AG08395 (cell line): ENCODE data around the gene PKNOX2.

Source experiments
- DNase-seq: peaks from one replicate; pipeline ENCODE4 v3.0.0; 2012; ENCODE audit warnings: mixed read lengths, low spot score

PKNOX2 gene

DNA sequence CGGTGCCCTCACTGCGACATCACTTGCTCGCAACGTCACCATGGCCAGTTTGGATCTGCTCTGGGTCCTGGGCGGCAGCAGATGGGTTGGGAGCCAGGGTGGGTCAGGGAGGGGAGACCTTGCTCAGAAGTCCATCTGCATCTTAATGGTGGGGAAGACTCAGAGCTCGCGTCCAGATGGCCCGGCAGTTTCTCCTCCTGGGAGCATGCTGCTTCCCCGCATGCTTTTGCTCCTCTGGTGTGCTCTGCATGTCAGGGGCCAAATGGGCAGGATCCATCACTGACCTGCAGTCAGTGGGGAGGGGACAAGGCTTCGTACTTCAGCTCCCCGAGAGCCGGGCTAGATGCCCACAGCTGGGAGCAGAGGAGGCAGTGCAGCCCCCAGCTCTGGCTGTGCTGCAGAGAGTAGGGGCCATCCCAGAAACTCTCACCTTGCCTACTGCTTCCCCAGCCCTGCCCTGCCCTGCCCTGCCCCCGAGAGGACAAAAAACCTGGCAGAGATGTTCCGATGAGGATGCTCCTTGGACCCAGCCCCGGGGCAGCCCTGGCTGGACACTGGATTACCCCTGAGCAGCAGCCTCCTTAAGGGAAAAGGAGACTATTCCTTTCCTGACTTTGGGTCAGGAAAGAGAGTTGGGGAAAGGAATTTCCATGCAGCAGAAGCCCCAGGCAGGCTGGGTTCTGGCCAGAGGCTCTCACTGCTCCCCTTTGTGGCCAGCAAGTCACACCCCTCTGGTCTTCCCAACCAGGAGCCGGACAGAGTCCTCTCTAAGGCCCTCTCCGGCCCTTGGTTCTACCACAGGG is 149.9 kb downstream of the PKNOX2 start:
- no peak for DNase-seq

DNA sequence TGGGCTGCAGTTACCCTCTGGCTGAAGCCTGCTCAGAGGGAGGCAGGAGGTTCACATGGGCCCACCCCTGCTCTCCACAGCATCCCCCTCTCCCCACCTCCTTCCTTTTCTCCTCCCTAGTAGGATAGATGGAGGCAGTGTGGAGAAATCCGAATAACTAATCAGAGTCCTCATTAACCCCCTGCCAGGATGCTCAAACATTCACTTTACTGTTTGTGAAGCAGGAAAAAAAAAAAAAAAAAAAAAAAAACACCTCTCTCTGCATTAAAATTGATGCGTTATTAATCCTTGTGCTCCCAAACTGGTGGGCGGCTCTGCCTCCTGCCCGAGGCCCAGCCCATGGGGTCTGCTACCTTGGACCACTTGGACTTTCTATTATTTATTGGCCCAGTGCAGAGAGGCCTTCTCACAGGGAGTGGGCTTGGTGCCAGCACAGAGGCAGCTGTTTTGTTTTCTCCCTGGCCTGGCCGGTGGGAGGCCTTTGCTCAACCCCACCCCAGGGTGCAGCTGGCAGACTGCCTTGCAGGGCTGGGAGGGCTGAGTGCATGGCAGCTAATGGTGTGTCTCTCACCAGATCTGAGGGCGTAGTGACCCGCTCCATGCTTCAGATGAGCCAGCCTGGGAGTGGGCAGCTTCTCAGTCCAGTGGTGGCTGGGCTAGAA is 150.7 kb downstream of the PKNOX2 start:
- DNase-seq, result no peak

DNA sequence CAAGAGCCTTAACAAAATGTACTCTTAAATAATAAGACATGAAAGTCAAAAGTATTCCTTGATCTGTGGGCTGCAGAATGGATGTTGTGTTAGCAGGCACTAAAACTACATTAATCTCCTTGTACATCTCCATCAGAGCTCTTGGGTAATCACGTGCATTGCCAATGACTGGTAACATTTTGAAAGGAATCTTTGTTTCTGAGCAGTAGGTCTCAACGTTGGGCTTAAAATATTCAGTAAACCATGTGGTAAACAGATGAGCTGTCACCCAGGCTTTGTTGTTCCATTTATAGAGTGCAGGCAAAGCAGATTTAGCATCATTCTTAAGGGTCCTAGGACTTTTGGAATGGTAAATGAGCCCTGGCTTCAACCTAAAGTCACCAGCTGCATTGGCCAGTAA is 152.9 kb downstream of the PKNOX2 start:
- no peak for DNase-seq

DNA sequence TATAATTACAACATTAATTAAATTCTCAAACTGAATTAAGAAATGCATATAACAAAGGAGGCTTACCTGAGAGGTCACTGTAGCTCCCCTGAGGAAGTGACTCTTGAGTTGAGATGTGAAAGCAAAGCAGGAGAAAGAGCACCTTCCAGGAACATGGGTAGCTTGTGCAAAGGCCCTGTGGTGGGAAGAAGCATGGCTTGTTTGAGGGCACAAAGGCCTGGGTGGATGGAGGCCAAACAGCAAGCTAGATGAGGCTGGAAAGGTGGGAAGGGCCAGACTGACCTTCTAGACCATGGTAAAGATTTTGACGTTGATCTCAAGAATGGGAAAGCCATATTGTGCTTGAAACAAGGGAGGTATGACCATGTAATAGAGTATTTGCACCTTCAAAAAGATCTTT is 155.1 kb downstream of the PKNOX2 start:
- DNase-seq, result no peak

DNA sequence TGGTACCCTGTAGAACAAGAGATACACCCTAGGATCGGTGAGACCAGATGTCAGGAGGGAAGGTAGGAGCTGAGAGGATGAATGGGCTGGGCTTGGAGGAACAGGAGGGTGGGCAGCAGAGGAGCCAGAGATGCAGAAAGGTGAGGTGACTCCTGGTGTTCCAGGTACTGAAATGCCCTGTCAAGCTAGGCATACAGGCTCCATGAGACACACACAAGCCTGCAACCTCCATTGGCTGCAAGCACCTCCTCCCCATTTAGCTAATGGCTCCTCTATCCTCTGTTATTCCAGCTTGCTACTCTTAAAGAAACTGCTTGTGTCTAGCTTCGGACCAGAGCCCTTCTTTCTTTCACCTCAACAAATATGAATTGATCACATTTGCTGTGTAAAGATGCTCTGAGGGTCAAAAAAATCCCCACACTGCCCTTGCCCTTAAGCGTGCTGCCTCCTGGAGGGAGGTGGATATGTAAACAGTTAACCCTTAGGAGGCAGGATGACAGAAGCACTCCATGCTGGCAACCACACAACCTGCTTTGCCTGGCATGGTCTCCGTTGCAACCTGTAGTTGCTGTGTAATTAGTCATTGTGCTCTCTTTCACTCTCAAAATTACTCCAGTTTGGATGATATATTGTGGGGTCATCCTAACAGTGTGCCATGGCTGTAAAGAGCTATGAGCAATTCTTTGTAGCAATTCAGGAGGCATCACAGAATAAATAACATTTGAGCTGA is 156.0 kb downstream of the PKNOX2 start:
- DNase-seq, result no peak

DNA sequence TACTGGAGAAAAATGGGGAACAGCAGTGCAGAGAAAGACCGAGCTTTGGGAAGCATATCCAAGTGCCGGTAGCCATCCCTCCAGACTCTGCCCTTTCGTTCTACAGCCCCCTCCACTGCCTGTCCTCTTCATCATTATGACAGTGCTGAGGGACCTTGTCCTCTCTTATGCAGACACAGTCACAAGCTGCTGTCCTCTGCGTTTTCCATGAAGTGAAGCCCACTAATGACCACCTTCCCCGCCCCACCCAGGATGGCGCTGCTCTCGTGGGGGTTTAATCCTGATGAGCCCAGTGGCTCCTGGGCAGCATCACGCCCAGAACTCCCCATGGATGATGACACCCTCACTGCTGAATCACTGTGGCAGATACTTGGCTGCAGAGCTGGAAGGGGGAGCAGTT is 157.7 kb downstream of the PKNOX2 start:
- DNase-seq, result no peak

DNA sequence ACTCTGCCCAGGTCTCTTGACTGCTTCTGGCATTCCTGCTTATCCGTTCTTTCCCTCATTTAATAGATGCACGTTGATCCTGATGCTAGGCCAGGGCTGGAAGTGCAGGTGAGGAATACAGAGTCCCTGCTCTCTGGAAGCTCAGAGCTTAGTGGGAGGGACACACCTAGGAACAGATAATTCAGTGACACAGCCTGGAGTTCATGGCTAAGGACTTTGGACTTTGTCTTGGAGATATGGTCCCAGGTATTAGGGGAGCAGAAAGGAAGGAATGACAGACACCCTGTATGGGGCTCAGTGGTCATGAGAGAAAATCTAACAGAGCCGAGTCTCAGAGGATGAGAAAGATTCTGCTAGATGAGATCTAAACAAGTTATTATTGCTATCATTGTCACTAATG is 160.6 kb downstream of the PKNOX2 start:
- DNase-seq, result no peak

DNA sequence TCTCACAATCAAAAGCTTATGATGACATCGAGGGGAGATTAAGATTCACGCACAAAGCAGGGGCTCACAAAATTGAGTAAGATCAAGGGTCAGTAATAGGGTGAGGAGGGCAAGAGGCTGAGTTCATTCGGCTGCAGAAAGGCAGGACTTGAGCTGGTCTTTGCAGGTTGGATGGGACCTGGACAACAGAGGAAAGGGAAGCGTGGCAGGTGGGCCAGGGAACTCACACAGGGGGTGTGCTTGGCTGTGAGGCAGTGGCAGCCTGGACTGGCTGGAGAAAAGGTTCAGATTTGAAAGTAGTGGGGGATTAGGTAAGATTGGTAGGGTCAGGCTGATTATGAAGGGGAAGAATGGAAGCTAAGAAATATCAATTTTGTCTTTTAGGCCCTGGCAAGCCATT is 161.6 kb downstream of the PKNOX2 start:
- DNase-seq, result no peak

DNA sequence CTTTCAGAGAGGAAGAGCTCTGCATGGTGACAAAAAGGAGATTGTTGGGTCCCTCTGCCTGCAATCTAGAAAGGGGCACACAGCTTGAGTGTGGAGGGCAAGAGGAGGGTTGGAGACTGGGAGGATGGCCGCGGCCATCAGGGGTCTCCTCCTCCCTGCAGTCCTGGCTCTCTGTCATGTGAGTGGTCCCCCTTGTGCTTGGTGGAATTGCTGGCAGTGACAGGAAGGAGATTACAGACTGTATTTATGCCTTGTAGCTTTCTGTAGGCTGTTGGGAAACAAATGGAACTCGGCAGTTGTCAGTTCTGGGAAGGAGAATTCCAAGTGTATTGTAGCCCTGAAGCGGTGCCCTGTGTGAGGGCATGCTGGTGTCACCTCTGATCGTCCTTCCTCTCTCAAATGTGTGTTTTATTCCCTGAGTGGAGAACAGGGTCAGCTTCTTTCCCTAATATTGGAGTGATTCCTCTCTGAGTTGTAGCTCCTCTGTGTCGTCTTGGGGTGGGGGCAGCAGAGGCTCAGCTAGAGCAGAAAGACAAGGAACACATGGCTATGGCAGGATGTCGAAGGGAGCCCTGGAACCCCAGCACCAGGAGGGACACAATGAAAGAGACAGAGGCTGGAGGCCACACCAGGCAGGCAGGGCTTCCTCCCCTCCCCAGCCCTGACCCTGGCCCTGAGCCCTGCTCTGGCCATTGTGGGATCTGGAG is 163.1 kb downstream of the PKNOX2 start:
- DNase-seq, result no peak

DNA sequence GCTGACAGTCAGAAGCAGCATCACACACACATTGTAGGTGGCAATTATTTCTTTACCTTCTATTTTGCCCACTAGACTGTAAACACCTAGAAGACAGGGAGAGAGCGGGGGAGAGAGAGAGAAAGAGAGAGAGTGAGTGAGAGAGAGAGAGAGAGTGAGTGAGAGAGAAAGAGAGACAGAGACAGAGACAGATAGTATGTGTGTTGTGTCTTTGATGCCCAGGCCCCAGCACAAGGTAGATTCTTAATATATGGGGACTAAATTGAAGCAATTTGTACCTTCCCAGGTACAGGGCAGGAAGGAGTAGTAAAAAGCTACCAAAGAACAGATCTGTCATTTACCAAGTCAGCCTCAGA is 163.7 kb downstream of the PKNOX2 start:
- no peak for DNase-seq

DNA sequence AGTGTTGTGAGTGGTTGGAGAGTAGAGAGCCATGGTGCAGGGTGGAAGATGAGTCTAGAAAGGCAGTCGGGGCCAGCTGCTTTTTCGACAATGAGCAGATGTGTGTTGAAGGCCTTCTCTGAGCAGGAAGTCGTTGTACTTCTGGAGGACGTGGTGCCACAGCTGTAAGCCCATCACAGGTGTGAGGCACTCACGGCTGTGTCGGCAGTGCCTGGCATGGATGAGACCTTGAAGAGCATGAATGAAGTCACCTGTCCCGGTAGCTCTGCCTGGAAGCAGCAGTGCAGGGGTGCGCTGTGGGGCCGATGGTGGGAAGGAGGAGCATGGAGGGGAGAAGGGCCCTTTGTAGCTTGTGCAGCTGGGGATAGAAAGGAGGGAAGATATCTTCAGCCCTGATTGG is 165.2 kb downstream of the PKNOX2 start:
- DNase-seq, result no peak

DNA sequence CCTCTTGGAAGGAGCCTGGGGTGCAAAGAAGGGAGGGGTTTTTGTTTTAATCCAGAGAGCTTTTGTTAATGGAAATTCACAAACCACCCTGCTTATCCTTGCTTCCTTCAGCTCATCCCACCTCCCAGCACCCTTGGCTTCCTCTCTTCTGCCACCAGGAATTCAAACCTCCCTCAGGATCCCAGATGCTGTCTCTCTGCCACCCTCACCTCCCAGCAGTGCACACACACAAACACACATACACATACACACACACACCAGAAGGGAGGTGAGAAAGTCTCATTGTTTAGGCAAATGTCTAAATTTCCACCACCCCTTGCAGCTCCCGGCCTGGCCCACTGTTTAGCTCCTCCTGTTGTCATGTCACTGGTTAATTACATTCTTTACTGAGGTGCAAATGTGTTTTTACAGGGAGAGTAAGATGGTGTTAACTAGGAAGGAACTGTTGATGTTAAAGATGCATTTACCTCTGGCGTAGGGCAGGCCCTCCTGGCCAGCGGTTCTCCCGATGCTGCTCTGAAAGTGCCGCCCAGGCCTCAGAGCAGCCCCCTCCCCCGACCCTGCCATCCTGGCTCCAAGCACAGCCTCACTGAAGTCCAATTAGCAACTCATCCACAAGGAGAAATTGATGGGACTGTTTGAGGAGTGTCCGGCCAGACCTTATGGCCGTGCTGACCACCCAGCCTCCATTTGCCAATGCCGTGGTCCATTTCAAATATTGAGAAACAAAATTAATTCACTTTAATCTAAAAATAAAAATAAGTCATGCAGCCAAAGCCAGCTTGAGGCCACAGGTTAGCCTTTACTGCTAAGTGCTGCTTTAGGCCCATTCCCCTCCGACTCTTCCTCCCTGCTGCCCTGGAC is 166.1 kb downstream of the PKNOX2 start:
- no peak for DNase-seq

DNA sequence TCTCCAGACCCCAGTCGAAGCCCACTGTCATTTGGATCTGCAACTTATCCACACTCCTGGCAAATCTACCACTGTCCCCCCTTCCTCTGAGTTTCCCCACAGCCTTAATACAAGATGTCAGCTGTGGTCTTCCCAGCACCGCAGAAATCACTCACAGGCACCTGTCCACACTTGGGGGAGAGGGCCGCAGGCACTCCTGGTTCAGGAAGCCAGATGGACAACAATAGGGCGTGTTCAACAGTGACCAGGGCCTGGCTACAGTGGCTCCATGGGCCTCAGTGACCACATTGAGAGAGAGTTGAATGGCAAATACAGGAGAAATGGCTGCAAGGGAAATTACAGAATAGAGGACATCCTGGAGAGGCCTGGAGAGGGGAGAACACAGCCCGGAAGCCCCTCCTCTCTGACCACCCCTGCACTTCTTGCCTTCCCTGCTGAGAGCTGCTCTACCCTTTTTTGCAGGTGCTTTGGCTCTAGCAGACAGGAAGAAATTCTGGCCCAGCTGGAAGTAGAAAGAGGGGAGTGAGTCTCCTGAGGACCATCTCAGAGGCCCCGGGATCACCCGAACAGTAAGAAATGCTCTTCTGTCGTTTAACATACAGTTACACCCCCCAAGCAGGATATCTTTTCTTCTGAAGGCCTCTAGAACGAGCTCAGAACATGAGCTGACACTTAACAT is 166.9 kb downstream of the PKNOX2 start:
- no peak for DNase-seq

DNA sequence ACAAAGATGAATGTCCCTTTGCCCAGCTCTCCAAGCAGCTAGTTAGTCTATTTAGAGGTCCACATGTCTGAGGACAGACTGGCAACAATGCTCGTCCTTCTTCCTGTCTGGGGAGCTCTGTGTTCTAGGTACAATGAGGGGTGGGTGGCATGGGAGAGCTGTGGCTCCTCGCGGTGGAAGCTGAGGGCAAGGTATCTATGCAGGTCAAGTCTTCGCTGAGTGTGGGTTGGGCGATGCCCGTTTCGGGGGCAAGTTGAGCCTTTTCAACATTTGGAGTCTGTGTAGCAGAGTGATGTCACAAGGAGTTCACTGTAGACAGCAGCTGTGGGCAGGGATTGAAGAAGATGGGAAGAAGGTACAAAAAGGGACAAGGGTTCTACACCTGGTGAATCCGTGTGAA is 168.3 kb downstream of the PKNOX2 start:
- DNase-seq, result no peak

DNA sequence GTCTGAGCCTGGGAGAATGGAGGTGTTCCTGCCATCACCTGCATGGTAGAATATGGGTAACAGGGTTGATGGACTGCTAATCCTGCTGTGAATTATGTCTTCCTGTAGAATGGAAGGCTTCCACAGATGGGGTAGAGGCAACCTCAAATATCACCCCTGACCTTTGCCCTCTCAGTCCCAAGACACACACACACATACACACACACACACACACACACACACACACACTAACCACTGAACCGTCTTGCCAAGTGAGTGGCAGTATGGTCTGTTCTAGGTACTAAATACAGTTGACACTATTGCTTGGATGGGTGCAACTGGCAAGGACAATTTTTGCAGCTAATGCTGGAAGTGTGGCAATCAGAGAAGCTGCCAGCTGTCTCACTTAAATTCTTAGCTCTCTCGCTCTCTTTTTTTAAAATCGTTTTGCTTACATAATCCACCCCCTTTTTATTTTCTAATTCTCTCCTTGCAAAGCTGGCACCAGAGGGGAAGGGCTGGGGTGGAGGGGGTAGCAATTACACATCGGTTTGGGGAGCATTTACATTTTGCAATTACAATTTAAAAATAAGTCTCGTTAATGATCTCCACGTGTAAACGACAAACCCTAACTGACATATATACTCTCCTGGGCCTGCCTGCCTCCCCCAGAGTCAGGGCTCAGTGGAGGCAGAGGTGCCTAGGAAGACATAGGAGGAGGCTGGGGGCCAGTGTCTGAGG is 169.0 kb downstream of the PKNOX2 start:
- DNase-seq, result no peak

DNA sequence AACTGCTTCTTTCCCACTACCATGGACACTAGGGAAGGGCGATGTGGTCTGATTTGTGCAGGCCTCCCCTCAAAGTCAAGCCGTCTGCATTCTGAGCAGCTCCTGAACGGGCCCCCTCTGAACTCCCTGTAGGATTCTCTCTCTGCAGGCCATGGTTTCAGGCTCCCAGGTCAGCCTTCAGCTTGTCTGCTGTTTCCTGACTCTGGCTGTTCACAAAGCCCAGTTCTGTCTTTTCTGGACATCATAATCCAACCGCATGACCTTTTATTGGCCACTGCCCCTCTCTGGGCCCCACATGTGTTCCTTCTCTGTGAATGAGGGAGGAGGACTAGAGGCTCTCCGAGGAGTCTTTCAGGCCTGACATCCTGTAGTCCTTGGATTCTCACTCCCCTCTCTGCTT is 170.6 kb downstream of the PKNOX2 start:
- no peak for DNase-seq

DNA sequence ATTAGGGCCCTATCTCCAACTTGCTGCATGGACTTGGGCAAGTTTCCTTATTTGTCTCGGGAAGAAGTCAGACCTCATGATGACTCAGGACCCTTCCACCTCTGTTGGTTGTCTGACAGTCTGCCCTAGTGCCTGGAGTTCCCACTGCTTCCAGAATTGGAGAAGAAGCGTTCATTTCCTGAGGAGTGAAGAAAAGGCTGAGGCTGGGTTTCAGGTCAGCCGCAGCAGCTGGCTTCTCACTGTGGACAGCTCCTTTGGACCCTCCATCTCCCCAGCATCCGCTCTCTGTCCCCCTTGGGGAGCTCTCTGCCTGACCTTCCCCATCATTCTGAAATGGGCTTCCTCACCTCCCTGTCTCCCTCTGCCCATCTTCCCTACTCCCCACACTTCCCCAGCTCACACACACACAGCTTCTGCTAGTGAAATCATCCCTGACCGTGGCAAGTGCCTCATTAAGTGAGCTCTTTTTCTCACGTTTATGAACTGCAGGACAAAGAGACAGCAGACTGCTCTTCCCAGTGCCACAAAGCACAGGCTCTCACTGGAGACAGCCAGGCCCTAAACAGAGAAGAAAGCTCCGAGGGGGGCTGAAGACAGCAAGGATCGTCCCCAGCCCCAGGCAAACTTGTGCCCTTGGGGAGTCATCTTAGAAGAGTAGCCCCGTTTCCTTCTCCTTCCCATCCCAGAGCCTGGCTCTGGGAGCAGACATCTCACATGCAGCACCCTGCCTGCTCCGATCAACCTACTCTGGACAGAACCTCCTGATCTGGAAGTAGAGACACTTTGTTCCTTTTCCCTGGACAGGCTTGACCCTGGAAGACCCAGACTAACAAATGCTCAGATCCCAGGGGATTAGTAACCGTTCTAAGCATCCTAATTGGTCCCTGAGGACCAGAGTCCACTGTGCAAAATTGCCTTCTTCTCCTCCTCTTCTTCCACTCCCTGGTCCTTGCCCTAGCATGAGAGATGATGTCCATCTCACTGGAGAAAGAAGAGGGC is 173.6 kb downstream of the PKNOX2 start:
- no peak for DNase-seq

DNA sequence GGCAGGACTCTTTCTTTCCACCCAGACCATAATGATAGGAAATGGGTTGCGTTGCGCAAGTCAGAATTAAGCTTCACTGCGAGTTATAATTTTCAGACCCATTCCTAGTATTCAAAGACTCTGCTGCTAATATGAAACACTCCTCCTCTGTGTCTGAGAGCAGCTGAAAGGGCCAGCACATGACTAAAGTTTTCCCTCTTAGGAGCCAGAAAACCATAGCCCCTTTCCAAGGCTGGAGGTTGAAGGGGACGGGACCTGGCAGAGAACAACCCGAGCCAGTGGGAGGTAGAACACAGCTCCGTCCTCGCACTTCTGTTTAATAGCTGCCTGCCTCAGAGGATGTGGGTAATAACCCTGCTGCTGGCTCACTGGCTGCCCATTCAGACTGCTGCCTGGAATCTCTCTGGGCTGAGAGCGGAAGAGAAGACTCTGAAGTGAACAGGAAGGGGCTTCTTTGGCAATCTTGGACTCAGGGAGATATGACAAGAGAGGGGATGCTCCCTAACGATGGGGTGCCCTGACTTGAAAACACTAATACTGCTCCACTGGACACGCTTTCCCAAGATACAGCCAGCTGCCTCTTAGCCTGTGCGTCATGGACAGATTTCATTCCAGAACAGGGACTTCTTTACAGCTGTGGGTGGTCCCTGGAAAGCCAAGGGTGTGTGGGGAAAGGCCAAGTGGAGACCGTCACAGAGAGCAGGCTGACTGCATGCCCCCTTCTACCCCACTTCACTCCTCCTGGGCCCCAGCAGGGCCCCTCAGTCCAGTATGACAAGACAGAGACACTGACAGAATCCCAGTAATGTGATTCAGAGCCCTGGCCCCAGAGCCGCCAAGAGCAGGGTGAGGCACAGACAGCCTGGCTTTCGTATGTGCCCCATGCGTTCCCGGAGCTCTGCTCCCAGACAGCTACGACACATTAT is 174.6 kb downstream of the PKNOX2 start:
- no peak for DNase-seq
